ENCODE measurements around the gene UTY. TPM values are rescaled to one million over a fixed set of nuclear protein-coding genes. Genes with fewer than 3 reads are reported as not detected.

UTY gene
- total RNA-seq, 1 donor from 2014 or later = not detected

DNA sequence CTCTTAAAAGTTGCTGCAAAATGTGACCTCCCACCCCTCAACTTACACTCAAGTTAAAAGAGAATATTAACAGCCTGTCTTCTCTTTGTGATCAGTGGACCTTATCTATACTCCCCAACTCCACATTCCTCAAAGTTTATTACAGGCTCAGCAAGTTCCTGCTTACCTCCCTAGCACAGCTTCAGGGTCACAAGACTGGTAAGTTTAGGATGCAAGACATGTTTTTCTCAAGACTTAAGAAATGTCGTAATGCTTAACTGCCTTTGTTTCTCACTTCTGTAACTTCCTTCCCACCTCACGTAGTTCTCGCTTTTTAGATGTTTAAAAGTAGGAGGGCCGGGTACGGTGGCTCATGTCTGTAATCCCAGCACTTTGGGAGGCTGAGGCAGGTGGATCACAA is 132.7 kb downstream of the UTY start:
- no peaks in the 10 kb centered on the region for H3K4me1 Mint-ChIP-seq (ENCODE audit: low read depth)
- H3K27ac Mint-ChIP-seq (ENCODE audit: unreplicated experiment) = no peak overlapping the region
- TF ChIP-seq, protein P1, sequence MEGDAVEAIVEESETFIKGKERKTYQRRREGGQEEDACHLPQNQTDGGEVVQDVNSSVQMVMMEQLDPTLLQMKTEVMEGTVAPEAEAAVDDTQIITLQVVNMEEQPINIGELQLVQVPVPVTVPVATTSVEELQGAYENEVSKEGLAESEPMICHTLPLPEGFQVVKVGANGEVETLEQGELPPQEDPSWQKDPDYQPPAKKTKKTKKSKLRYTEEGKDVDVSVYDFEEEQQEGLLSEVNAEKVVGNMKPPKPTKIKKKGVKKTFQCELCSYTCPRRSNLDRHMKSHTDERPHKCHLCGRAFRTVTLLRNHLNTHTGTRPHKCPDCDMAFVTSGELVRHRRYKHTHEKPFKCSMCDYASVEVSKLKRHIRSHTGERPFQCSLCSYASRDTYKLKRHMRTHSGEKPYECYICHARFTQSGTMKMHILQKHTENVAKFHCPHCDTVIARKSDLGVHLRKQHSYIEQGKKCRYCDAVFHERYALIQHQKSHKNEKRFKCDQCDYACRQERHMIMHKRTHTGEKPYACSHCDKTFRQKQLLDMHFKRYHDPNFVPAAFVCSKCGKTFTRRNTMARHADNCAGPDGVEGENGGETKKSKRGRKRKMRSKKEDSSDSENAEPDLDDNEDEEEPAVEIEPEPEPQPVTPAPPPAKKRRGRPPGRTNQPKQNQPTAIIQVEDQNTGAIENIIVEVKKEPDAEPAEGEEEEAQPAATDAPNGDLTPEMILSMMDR (IDR thresholded peaks at IDR 0.05) = no peak
- no peaks in the 10 kb centered on the region for H3K9me3 Mint-ChIP-seq (ENCODE audit: low read depth)
- no peaks in the 10 kb centered on the region for H3K36me3 Mint-ChIP-seq (ENCODE audit: low read depth)
- no peak overlapping the region for H3K4me3 Mint-ChIP-seq (ENCODE audit: unreplicated experiment)
- no peaks in the 10 kb centered on the region for H3K27me3 Mint-ChIP-seq (ENCODE audit: low read depth)
- DNase-seq (ENCODE audit: low spot score) = no peak

GRCh38 chrY:13345549-13345948 is 134.3 kb downstream of the UTY start:
- no peaks in the 10 kb centered on the region for H3K9me3 Mint-ChIP-seq (ENCODE audit: low read depth)
- no peak overlapping the region for H3K27ac Mint-ChIP-seq (ENCODE audit: unreplicated experiment)
- TF ChIP-seq, protein P1 (IDR thresholded peaks at IDR 0.05) = no peak
- no peak for DNase-seq (ENCODE audit: low spot score)
- H3K27me3 Mint-ChIP-seq (ENCODE audit: low read depth) = no peaks in the 10 kb centered on the region
- H3K4me1 Mint-ChIP-seq (ENCODE audit: low read depth) = no peaks in the 10 kb centered on the region
- H3K4me3 Mint-ChIP-seq (ENCODE audit: unreplicated experiment) = no peak overlapping the region
- no peaks in the 10 kb centered on the region for H3K36me3 Mint-ChIP-seq (ENCODE audit: low read depth)

- no peaks in the 10 kb centered on the region for H3K36me3 Mint-ChIP-seq (ENCODE audit: low read depth)
- no peak overlapping the region for H3K4me3 Mint-ChIP-seq (ENCODE audit: unreplicated experiment)
- TF ChIP-seq, protein P1 (IDR thresholded peaks at IDR 0.05) = no peak
- H3K4me1 Mint-ChIP-seq (ENCODE audit: low read depth) = no peaks in the 10 kb centered on the region
- no peaks in the 10 kb centered on the region for H3K27me3 Mint-ChIP-seq (ENCODE audit: low read depth)
- no peak overlapping the region for H3K27ac Mint-ChIP-seq (ENCODE audit: unreplicated experiment)
- DNase-seq (ENCODE audit: low spot score) = no peak
- H3K9me3 Mint-ChIP-seq (ENCODE audit: low read depth) = no peaks in the 10 kb centered on the region
Observed at GRCh38 chrY:13343307-13343946, 136.4 kb downstream of the UTY start.

- H3K4me3 Mint-ChIP-seq (ENCODE audit: unreplicated experiment) = no peak overlapping the region
- TF ChIP-seq, protein P1 (IDR thresholded peaks at IDR 0.05) = no peak
Observed at GRCh38 chrY:13339939-13340338, 139.9 kb downstream of the UTY start.

GRCh38 chrY:13339381-13339780 is 140.5 kb downstream of the UTY start:
- TF ChIP-seq, protein P1 (IDR thresholded peaks at IDR 0.05) = no peak
- no peak for DNase-seq (ENCODE audit: low spot score)
- Mint-ChIP-seq H3K4me1 (ENCODE audit: low read depth) (no peaks in the 10 kb centered on the region), H3K9me3 (ENCODE audit: low read depth) (no peaks in the 10 kb centered on the region), H3K4me3 (ENCODE audit: unreplicated experiment) (no peak overlapping the region), H3K36me3 (ENCODE audit: low read depth) (no peaks in the 10 kb centered on the region), H3K27me3 (ENCODE audit: low read depth) (no peaks in the 10 kb centered on the region), H3K27ac (ENCODE audit: unreplicated experiment) (no peak overlapping the region)

More at GRCh38 chrY:13339939-13340338, 139.9 kb downstream of the UTY start:
- H3K4me1 Mint-ChIP-seq (ENCODE audit: low read depth) = no peaks in the 10 kb centered on the region
- H3K9me3 Mint-ChIP-seq (ENCODE audit: low read depth) = no peaks in the 10 kb centered on the region
- H3K36me3 Mint-ChIP-seq (ENCODE audit: low read depth) = no peaks in the 10 kb centered on the region
- H3K27ac Mint-ChIP-seq (ENCODE audit: unreplicated experiment) = no peak overlapping the region
- DNase-seq (ENCODE audit: low spot score) = no peak
- no peaks in the 10 kb centered on the region for H3K27me3 Mint-ChIP-seq (ENCODE audit: low read depth)

Data from chondrocyte (in vitro differentiated cells).